Caco-2 (cell line): ENCODE measurements around the gene FOLR3. TPM values are rescaled to one million over a fixed set of nuclear protein-coding genes. Genes with fewer than 3 reads are reported as not detected.

Experiments
- BruUV-seq: library from RNA; stranded (reverse); fragments of 400-500 nt; replicated peaks from 2 replicates; lab custom pipeline; 2021; lab: Mats Ljungman, UMichigan
- CTCF ChIA-PET: fragments of 300-600 bp; sonication (Branson Sonifier 250); formaldehyde crosslinking; loops from one replicate; lab custom pipeline; 2022; ENCODE audit warnings: antibody characterized with exemption; lab: Charles Lee
- POLR2A ChIA-PET: fragments of 300-600 bp; sonication (Branson Sonifier 250); formaldehyde crosslinking; loops from one replicate; lab custom pipeline; 2022; ENCODE audit warnings: antibody characterized with exemption; lab: Charles Lee
- DNase-seq, 2 experiments: peaks; one replicate each; pipeline versions ENCODE4 v3.0.0 to v3.0.0-alpha.2; 2020 to 2022
- H3K27me3 ChIP-seq: replicated peaks from 2 replicates; pipeline ENCODE4 v1.6.0; 2011; ENCODE audit warnings: low read length; ENCODE audit not compliant: control insufficient read depth, insufficient read depth
- H3K36me3 ChIP-seq: 2 replicates; pipeline ENCODE4 v1.5.1; 2011; ENCODE audit warnings: low read length; ENCODE audit not compliant: control insufficient read depth, insufficient read depth
- H3K4me1 ChIP-seq: fragments of 250-450 bp; sonication (Bioruptor Pico); 2 replicates; pipeline ENCODE4 v1.5.1; 2020; ENCODE audit warnings: mild to moderate bottlenecking
- H3K4me3 ChIP-seq: 2 replicates; pipeline ENCODE4 v1.5.1; 2011; ENCODE audit warnings: low read depth, mild to moderate bottlenecking, control low read depth, low read length
- H3K9me3 ChIP-seq: fragments of 250-450 bp; sonication (Bioruptor Pico); 2 replicates; pipeline ENCODE4 v1.5.1; 2020; ENCODE audit warnings: mild to moderate bottlenecking, moderate library complexity
- H3K27ac Mint-ChIP-seq: one replicate; pipeline ENCODE4 v1.8.0; 2022; ENCODE audit warnings: mixed read lengths; ENCODE audit not compliant: unreplicated experiment
- H3K27me3 Mint-ChIP-seq: one replicate; pipeline ENCODE4 v1.8.0; 2022; ENCODE audit warnings: mixed read lengths; ENCODE audit not compliant: insufficient read depth, unreplicated experiment
- H3K36me3 Mint-ChIP-seq: one replicate; pipeline ENCODE4 v1.8.0; 2022; ENCODE audit warnings: mild to moderate bottlenecking, mixed read lengths; ENCODE audit not compliant: insufficient read depth, unreplicated experiment
- H3K4me1 Mint-ChIP-seq: one replicate; pipeline ENCODE4 v1.8.0; 2022; ENCODE audit warnings: low read depth, mixed read lengths; ENCODE audit not compliant: unreplicated experiment
- H3K4me3 Mint-ChIP-seq: one replicate; pipeline ENCODE4 v1.8.0; 2022; ENCODE audit warnings: mild to moderate bottlenecking, moderate library complexity, mixed read lengths; ENCODE audit not compliant: unreplicated experiment
- H3K9me3 Mint-ChIP-seq: one replicate; pipeline ENCODE4 v1.8.0; 2022; ENCODE audit warnings: mixed read lengths; ENCODE audit not compliant: unreplicated experiment
- intact Hi-C: fragments of 100-400 bp; cut with micrococcal nuclease; formaldehyde crosslinking; loops from one replicate; pipeline ENCODE4 v1.10.0; 2022; ENCODE audit not compliant: unreplicated experiment
- total RNA-seq: library from RNA; stranded (reverse); gene quantifications from 2 replicates; pipeline ENCODE4 v1.2.3, GENCODE V29; 2022
- TF ChIP-seq, protein P1 (sequence below), 2 experiments: fragments of 200-600 bp in 1 of 2; IDR thresholded peaks; 1 replicate in 1 of 2; 2 replicates in 1 of 2; pipeline versions ENCODE4 v1.5.1 to v1.8.0; 2011 to 2022; ENCODE audit warnings: antibody characterized with exemption in 1 of 2, control low read depth in 1 of 2, inconsistent platforms in 1 of 2, low read depth in 1 of 2, low read length in 1 of 2, mild to moderate bottlenecking in 1 of 2, moderate library complexity in 1 of 2; ENCODE audit not compliant: insufficient read depth in 1 of 2, severe bottlenecking in 1 of 2, unreplicated experiment in 1 of 2

FOLR3 gene
- total RNA-seq, 1 experiment from 2014 or later: not detected

DNA sequence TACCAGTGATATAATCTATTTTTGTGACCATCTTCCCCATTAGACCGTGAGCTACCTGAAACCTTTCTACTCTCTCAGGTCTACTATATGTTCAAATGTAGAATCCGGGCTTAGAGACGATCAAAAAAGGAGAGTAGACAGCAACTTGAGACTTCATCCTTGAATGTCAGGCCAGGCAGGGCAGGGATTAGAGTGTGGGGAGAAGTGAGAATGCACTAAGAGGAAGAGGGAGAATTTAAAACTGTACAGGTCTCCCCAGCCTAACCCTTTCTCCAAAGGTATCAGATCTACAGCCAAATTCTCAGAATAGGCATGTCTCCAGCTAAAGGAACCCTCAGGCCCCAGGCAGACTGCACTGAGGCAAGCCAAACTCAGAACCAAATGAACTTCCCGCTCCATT lies 33.4 kb upstream of the FOLR3 start:
- Mint-ChIP-seq H3K27ac (peak overlapping the region; percentile 98), H3K36me3 (peaks cover 53% of the 10 kb centered on the region), H3K27me3 (no peaks in the 10 kb centered on the region), H3K4me1 (peaks cover 26% of the 10 kb centered on the region), H3K4me3 (peak overlapping the region; percentile 97), H3K9me3 (no peaks in the 10 kb centered on the region)
- ChIA-PET CTCF (no interaction called here), POLR2A (interaction anchor here (0.6 to 1.0 kb wide), 3 partner anchors 10 to 1033 kb away, joined by 3 to 4 read pairs (median 4); partner anchors contain the start of gene ANAPC15)
- intact Hi-C loops: loop anchor here (2.0 kb wide), 1 partner anchor 121 kb away; no protein-coding TSS in a partner anchor
- peaks cover 11% of the 10 kb centered on the region for H3K36me3 ChIP-seq
- peak overlapping the region; percentile 93 for H3K4me3 ChIP-seq
- H3K9me3 ChIP-seq: no peaks in the 10 kb centered on the region
- TF ChIP-seq, protein P1, sequence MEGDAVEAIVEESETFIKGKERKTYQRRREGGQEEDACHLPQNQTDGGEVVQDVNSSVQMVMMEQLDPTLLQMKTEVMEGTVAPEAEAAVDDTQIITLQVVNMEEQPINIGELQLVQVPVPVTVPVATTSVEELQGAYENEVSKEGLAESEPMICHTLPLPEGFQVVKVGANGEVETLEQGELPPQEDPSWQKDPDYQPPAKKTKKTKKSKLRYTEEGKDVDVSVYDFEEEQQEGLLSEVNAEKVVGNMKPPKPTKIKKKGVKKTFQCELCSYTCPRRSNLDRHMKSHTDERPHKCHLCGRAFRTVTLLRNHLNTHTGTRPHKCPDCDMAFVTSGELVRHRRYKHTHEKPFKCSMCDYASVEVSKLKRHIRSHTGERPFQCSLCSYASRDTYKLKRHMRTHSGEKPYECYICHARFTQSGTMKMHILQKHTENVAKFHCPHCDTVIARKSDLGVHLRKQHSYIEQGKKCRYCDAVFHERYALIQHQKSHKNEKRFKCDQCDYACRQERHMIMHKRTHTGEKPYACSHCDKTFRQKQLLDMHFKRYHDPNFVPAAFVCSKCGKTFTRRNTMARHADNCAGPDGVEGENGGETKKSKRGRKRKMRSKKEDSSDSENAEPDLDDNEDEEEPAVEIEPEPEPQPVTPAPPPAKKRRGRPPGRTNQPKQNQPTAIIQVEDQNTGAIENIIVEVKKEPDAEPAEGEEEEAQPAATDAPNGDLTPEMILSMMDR (IDR thresholded peaks at IDR 0.05; ENCODE audit: insufficient read depth in 1 of 2, low read depth in 1 of 2, low read length in 1 of 2, severe bottlenecking in 1 of 2, unreplicated experiment in 1 of 2): no peak
- DNase-seq: no peak
- TSS peak; percentile 58 for BruUV-seq
- H3K27me3 ChIP-seq: no peaks in the 10 kb centered on the region
- H3K4me1 ChIP-seq: peaks cover 18% of the 10 kb centered on the region

GRCh38 chr11:72102631-72102945 lies 32.9 kb upstream of the FOLR3 start:
- no peak for DNase-seq
- no peaks in the 10 kb centered on the region for H3K27me3 Mint-ChIP-seq
- ChIA-PET CTCF (no interaction called here), POLR2A (interaction anchor here (0.6 to 1.0 kb wide), 3 partner anchors 10 to 1033 kb away, joined by 3 to 4 read pairs (median 4); partner anchors contain the start of gene ANAPC15)
- H3K9me3 Mint-ChIP-seq: no peaks in the 10 kb centered on the region
- peak overlapping the region; percentile 97 for H3K4me3 Mint-ChIP-seq
- no TSS peak for BruUV-seq
- Histone ChIP-seq H3K9me3 (no peaks in the 10 kb centered on the region), H3K4me3 (peak overlapping the region; percentile 93), H3K27me3 (no peaks in the 10 kb centered on the region), H3K4me1 (peaks cover 18% of the 10 kb centered on the region), H3K36me3 (peaks cover 9% of the 10 kb centered on the region)
- H3K4me1 Mint-ChIP-seq: peaks cover 26% of the 10 kb centered on the region
- peak overlapping the region; percentile 98 for H3K27ac Mint-ChIP-seq
- intact Hi-C loops: loop anchor here (2.0 kb wide), 1 partner anchor 120 kb away; no protein-coding TSS in a partner anchor
- TF ChIP-seq, protein P1 (IDR thresholded peaks at IDR 0.05; ENCODE audit: insufficient read depth in 1 of 2, low read depth in 1 of 2, low read length in 1 of 2, severe bottlenecking in 1 of 2, unreplicated experiment in 1 of 2): no peak
- H3K36me3 Mint-ChIP-seq: peaks cover 52% of the 10 kb centered on the region

DNA sequence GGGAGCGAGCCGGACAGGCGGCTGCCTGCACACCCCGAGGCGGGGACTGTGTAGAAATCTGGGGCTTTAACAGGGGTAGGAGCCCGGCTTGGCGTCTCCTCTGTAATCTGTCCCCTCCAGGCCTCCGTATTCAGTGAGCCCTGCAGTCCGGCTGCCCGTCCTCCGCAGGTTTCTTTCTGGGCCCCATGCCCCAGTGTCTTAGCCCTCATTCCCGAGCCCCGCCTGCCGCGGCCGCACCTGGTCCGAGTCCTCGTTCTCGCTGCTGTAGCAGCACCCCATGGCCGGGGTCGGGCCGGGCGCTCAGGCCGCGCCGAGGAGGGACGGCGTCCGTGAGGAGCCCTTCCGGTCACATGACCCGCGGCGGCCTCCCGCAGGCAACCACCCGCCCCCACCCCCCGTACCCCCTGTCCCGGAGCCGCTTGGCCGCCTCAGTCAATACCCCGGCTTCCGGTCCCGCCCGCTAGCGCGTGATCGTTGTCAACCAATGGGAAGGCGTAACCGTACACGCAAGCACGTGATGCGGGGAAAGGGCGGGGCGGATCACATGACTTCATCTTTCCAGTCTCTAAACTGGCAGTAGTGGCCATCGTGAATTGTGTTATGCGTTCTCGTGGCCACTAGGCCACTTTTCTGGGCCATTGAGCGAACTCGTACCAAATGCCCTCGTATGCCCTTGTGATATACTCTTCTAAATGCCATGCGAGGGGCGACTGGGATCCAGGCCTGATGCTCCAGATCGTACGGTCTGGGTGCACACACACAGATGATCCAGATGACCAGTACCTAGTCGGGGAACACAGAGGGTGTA lies 32.4 kb upstream of the FOLR3 start, which contains the start of gene LAMTOR1:
Gene LAMTOR1, minus strand, starts transcription at position 352 of the 808 bp plus-strand sequence. Its CDS starts 73 bp downstream, at position 279.
- no peaks in the 10 kb centered on the region for H3K27me3 Mint-ChIP-seq
- no TSS peak for BruUV-seq
- no peaks in the 10 kb centered on the region for H3K9me3 Mint-ChIP-seq
- TF ChIP-seq, protein P1 (IDR thresholded peaks at IDR 0.05; ENCODE audit: insufficient read depth in 1 of 2, low read depth in 1 of 2, low read length in 1 of 2, severe bottlenecking in 1 of 2, unreplicated experiment in 1 of 2): peak; percentile 72 to 79
- peak within 1 kb of the TSS; percentile 98 for H3K27ac Mint-ChIP-seq
- ChIA-PET POLR2A (interaction anchor here (0.5 to 1.0 kb wide), 3 partner anchors 9 to 1032 kb away, joined by 3 to 4 read pairs (median 4); partner anchors contain the start of gene ANAPC15), CTCF (no interaction called here)
- intact Hi-C loops: loop anchor here (1.0 to 2.0 kb wide), 5 partner anchors 9 to 311 kb away; partner anchors contain the start of genes ANAPC15, LRRC51 and NUMA1
- H3K27me3 ChIP-seq: no peaks in the 10 kb centered on the region
- no peaks in the 10 kb centered on the region for H3K9me3 ChIP-seq
- peak within 1 kb of the TSS; percentile 97 for H3K4me3 Mint-ChIP-seq
- peak within 1 kb of the TSS; percentile 93 for H3K4me3 ChIP-seq
- H3K4me1 Mint-ChIP-seq: peaks cover 26% of the 10 kb centered on the region
- peak; percentile 100 for DNase-seq
- H3K36me3 Mint-ChIP-seq: peaks cover 47% of the 10 kb centered on the region
- H3K36me3 ChIP-seq: peaks cover 5% of the 10 kb centered on the region; the same call in 1 of the 2 replicates
- peaks cover 18% of the 10 kb centered on the region for H3K4me1 ChIP-seq
